GM12878 (cell line): ENCODE measurements around the gene COG4.

Experiments
- CBX3 ChIP-seq: fragments of 200-600 bp; sonication (generic); IDR thresholded peaks from 2 replicates; pipeline ENCODE4 v1.6.1; 2016; ENCODE audit warnings: low read depth, borderline replicate concordance
- CEBPB ChIP-seq, 2 experiments: fragments of 150-350 bp in 1 of 2; IDR thresholded peaks; 2 replicates each; pipeline ENCODE4 v1.6.1; 2012 to 2014; ENCODE audit warnings: low read depth in 2 of 2, low read length in 2 of 2, borderline replicate concordance in 1 of 2, inconsistent platforms in 1 of 2
- CHD2 ChIP-seq: IDR thresholded peaks from 2 replicates; pipeline ENCODE4 v1.6.1; 2011; ENCODE audit warnings: low read depth, low read length, improper control_type of control experiment, borderline replicate concordance
- JUNB ChIP-seq: IDR thresholded peaks from 2 replicates; pipeline ENCODE4 v1.6.1; 2016; ENCODE audit warnings: antibody characterized with exemption, mild to moderate bottlenecking
- PAX8 ChIP-seq: fragments of 450-650 bp; IDR thresholded peaks from 2 replicates; pipeline ENCODE4 v1.6.1; 2017; ENCODE audit warnings: mild to moderate bottlenecking, moderate library complexity
- POLR2A ChIP-seq: IDR thresholded peaks from 2 replicates; pipeline ENCODE4 v1.6.1; 2011; ENCODE audit warnings: low read depth, mild to moderate bottlenecking, low read length
- POLR2AphosphoS5 ChIP-seq: IDR thresholded peaks from 2 replicates; pipeline ENCODE4 v1.6.1; 2011; ENCODE audit warnings: mild to moderate bottlenecking, low read length, inconsistent platforms
- SREBF2 ChIP-seq: IDR thresholded peaks from 2 replicates; pipeline ENCODE4 v1.6.1; 2012; ENCODE audit warnings: mild to moderate bottlenecking, low read length
- TF ChIP-seq, protein P1 (sequence below): fragments of 450-650 bp; IDR thresholded peaks from 2 replicates; pipeline ENCODE4 v1.6.1; 2017; ENCODE audit warnings: mild to moderate bottlenecking, moderate library complexity
- TF ChIP-seq, protein P2 (sequence below), 3 experiments: IDR thresholded peaks in 2 of 3; conservative IDR thresholded peaks in 1 of 3; 2 replicates each; pipeline ENCODE4 v1.5.1; 2011; ENCODE audit warnings: low read depth in 3 of 3, low read length in 3 of 3, mild to moderate bottlenecking in 3 of 3, control low read depth in 2 of 3, moderate library complexity in 2 of 3, inconsistent platforms in 1 of 3, mixed read lengths in 1 of 3; ENCODE audit not compliant: control insufficient read depth in 2 of 3, insufficient read depth in 1 of 3; ENCODE audit errors: extremely low read depth in 1 of 3

DNA sequence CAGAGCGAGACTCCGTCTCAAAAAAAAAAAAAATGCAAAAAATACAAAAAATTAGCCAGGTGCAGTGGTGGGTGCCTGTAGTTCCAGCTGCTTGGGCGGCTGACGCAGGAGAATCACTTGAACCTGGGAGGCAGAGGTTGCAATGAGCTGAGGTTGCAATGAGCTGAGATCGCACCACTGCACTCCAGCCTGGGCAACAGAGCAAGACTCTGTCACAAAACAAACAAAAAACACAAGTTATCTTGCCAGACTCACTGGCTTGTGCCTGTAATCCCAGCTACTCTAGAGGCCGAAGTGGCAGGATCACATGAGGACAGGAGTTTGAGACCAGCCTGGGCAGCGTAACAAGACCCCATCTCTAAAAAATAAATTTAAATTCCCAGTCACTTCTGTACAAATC, 81.0 kb downstream of the COG4 start:
- TF ChIP-seq CEBPB (IDR thresholded peaks at IDR 0.05; ENCODE audit: borderline replicate concordance in 1 of 2, low read depth in 2 of 2, low read length in 2 of 2) (no peak), JUNB (no peak), POLR2AphosphoS5 (no peak), SREBF2 (no peak), CBX3 (no peak), POLR2A (no peak), PAX8 (no peak), CHD2 (no peak)
- TF ChIP-seq, protein P1, sequence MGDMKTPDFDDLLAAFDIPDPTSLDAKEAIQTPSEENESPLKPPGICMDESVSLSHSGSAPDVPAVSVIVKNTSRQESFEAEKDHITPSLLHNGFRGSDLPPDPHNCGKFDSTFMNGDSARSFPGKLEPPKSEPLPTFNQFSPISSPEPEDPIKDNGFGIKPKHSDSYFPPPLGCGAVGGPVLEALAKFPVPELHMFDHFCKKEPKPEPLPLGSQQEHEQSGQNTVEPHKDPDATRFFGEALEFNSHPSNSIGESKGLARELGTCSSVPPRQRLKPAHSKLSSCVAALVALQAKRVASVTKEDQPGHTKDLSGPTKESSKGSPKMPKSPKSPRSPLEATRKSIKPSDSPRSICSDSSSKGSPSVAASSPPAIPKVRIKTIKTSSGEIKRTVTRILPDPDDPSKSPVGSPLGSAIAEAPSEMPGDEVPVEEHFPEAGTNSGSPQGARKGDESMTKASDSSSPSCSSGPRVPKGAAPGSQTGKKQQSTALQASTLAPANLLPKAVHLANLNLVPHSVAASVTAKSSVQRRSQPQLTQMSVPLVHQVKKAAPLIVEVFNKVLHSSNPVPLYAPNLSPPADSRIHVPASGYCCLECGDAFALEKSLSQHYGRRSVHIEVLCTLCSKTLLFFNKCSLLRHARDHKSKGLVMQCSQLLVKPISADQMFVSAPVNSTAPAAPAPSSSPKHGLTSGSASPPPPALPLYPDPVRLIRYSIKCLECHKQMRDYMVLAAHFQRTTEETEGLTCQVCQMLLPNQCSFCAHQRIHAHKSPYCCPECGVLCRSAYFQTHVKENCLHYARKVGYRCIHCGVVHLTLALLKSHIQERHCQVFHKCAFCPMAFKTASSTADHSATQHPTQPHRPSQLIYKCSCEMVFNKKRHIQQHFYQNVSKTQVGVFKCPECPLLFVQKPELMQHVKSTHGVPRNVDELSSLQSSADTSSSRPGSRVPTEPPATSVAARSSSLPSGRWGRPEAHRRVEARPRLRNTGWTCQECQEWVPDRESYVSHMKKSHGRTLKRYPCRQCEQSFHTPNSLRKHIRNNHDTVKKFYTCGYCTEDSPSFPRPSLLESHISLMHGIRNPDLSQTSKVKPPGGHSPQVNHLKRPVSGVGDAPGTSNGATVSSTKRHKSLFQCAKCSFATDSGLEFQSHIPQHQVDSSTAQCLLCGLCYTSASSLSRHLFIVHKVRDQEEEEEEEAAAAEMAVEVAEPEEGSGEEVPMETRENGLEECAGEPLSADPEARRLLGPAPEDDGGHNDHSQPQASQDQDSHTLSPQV, result no peak
- TF ChIP-seq, protein P2, sequence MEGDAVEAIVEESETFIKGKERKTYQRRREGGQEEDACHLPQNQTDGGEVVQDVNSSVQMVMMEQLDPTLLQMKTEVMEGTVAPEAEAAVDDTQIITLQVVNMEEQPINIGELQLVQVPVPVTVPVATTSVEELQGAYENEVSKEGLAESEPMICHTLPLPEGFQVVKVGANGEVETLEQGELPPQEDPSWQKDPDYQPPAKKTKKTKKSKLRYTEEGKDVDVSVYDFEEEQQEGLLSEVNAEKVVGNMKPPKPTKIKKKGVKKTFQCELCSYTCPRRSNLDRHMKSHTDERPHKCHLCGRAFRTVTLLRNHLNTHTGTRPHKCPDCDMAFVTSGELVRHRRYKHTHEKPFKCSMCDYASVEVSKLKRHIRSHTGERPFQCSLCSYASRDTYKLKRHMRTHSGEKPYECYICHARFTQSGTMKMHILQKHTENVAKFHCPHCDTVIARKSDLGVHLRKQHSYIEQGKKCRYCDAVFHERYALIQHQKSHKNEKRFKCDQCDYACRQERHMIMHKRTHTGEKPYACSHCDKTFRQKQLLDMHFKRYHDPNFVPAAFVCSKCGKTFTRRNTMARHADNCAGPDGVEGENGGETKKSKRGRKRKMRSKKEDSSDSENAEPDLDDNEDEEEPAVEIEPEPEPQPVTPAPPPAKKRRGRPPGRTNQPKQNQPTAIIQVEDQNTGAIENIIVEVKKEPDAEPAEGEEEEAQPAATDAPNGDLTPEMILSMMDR (IDR thresholded peaks at IDR 0.05 in 2 of 3, conservative IDR thresholded peaks at IDR 0.05 in 1 of 3; ENCODE audit: control insufficient read depth in 2 of 3, extremely low read depth in 1 of 3, insufficient read depth in 1 of 3, low read depth in 3 of 3, low read length in 3 of 3), result no peak
